ENCODE data around the gene SLC38A1.

- TF ChIP-seq CTCF (conservative IDR thresholded peaks at IDR 0.05; ENCODE audit: low read length) (no peak), EZH2phosphoT487 (IDR thresholded peaks at IDR 0.05; ENCODE audit: borderline replicate concordance, low read depth, low read length) (no peak)
Measured at GRCh38 chr12:46165191-46165590, 103.7 kb downstream of the SLC38A1 start.

Data from OCI-LY7 (cell line).